Vagina (tissue), 2 donors: ENCODE results near the gene PDCD1. TPM values are rescaled to one million over a fixed set of nuclear protein-coding genes. Genes with fewer than 3 reads are reported as not detected.

Experiments
- DNase-seq, 2 donors: peaks; one replicate each; pipeline ENCODE4 v3.0.0-alpha.2; 2017; ENCODE audit errors: extremely low spot score in 2 of 2
- H3K27ac ChIP-seq: fragments of 200-600 bp; sonication (generic); one replicate; pipeline ENCODE4 v1.5.1; 2019
- H3K27me3 ChIP-seq: fragments of 200-600 bp; sonication (generic); one replicate; pipeline ENCODE4 v1.5.1; 2019
- H3K36me3 ChIP-seq, 2 donors: fragments of 200-600 bp; sonication (generic); one replicate each; pipeline ENCODE4 v1.5.1; 2017 to 2019
- H3K4me1 ChIP-seq: fragments of 200-600 bp; sonication (generic); one replicate; pipeline ENCODE4 v1.5.1; 2019
- H3K4me3 ChIP-seq, 2 donors: fragments of 200-600 bp; sonication (generic); 1 replicate in 1 of 2; 2 replicates in 1 of 2; pipeline ENCODE4 v1.5.1; 2016 to 2019
- H3K9me3 ChIP-seq: fragments of 200-600 bp; sonication (generic); one replicate; pipeline ENCODE4 v1.5.1; 2019
- POLR2A ChIP-seq, 2 donors: fragments of 450-650 bp; IDR thresholded peaks; one replicate each; pipeline ENCODE4 v1.6.1; 2017; ENCODE audit warnings: antibody characterized with exemption in 2 of 2, mild to moderate bottlenecking in 2 of 2, moderate library complexity in 2 of 2
- POLR2AphosphoS5 ChIP-seq, 2 donors: sonication (generic); formaldehyde crosslinking; IDR thresholded peaks; one replicate each; pipeline ENCODE4 v1.9.0; 2017; ENCODE audit warnings: antibody characterized with exemption in 2 of 2, mild to moderate bottlenecking in 2 of 2, low read depth in 1 of 2; ENCODE audit not compliant: insufficient read depth in 1 of 2
- intact Hi-C: fragments of 100-400 bp; cut with DNase I; formaldehyde crosslinking; loops from one replicate; pipeline ENCODE4 v1.15.1; 2023
- total RNA-seq: library from RNA; depleted of rRNA; stranded (reverse); fragments of >200 nt; gene quantifications from one replicate; pipeline ENCODE4 v1.2.3, GENCODE V29; 2016
- TF ChIP-seq, protein P1 (sequence below), 3 experiments: fragments of 450-650 bp in 2 of 3; fragments of 200-600 bp in 1 of 3; sonication (generic) in 1 of 3; IDR thresholded peaks; one replicate each; pipeline ENCODE4 v1.5.1; 2017 to 2019; ENCODE audit warnings: antibody characterized with exemption in 3 of 3, mild to moderate bottlenecking in 2 of 3, moderate library complexity in 2 of 3

Gene PDCD1
- total RNA-seq, 1 donor from 2014 or later = 3.9 TPM

- no peak for DNase-seq
- Histone ChIP-seq H3K27ac (peak overlapping the region; percentile 73), H3K27me3 (no peaks in the 10 kb centered on the region), H3K4me3 (peak overlapping the region; percentile 44 to 52), H3K4me1 (peaks cover 21% of the 10 kb centered on the region), H3K9me3 (no peaks in the 10 kb centered on the region), H3K36me3 (no peaks in the 10 kb centered on the region)
- intact Hi-C loops = no loop called here
- TF ChIP-seq POLR2AphosphoS5 (IDR thresholded peaks at IDR 0.05; ENCODE audit: insufficient read depth in 1 of 2, low read depth in 1 of 2) (peak in 1 of 2 donors; percentile 50), POLR2A (IDR thresholded peaks at IDR 0.05) (peak in 1 of 2 donors; percentile 4)
- TF ChIP-seq, protein P1, sequence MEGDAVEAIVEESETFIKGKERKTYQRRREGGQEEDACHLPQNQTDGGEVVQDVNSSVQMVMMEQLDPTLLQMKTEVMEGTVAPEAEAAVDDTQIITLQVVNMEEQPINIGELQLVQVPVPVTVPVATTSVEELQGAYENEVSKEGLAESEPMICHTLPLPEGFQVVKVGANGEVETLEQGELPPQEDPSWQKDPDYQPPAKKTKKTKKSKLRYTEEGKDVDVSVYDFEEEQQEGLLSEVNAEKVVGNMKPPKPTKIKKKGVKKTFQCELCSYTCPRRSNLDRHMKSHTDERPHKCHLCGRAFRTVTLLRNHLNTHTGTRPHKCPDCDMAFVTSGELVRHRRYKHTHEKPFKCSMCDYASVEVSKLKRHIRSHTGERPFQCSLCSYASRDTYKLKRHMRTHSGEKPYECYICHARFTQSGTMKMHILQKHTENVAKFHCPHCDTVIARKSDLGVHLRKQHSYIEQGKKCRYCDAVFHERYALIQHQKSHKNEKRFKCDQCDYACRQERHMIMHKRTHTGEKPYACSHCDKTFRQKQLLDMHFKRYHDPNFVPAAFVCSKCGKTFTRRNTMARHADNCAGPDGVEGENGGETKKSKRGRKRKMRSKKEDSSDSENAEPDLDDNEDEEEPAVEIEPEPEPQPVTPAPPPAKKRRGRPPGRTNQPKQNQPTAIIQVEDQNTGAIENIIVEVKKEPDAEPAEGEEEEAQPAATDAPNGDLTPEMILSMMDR (IDR thresholded peaks at IDR 0.05) = no peak
These were observed 14.5 kb downstream of the PDCD1 start for GRCh38 chr2:241844066-241844728.

- H3K27me3 ChIP-seq = no peaks in the 10 kb centered on the region
- H3K27ac ChIP-seq = peak overlapping the region; percentile 73
- H3K4me1 ChIP-seq = peaks cover 21% of the 10 kb centered on the region
- no peak for DNase-seq
- H3K4me3 ChIP-seq = peak overlapping the region; percentile 44 to 52
- TF ChIP-seq POLR2AphosphoS5 (IDR thresholded peaks at IDR 0.05; ENCODE audit: insufficient read depth in 1 of 2, low read depth in 1 of 2) = no peak
- TF ChIP-seq POLR2A (IDR thresholded peaks at IDR 0.05) = no peak
- TF ChIP-seq, protein P1 (IDR thresholded peaks at IDR 0.05) = no peak
- no peaks in the 10 kb centered on the region for H3K36me3 ChIP-seq
- H3K9me3 ChIP-seq = no peaks in the 10 kb centered on the region
- intact Hi-C loops = no loop called here
These were observed 15.2 kb downstream of the PDCD1 start for GRCh38 chr2:241843321-241844065.

DNA sequence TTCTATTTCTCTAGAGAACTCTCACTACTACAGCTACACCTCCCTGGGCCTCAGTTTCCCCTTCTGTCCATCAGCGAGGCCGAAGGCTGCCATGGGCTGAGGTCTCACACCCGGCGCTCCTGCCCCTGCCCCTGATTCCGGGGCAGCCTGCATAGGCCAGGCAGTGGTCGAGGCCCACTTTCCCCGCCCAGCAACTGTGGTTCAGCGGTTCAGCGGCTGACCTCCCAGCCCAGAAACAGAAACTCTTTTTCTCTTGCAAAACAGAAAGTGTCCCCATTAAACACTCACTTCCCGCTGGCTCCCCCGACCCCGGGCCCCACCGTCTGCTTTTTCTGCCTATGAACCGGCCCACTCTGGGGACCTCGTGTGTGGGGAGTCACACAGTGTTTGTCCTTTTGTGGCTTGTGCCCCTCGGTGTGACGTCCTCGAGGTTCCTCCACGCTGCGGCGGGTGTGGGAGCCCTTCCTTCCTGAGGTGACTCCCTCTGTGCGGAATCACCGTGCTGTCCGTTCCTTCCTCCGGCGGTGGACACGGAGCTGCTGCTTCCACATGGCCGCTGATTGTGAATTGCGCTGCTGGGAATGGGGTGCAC, 16.0 kb downstream of the PDCD1 start:
- intact Hi-C loops = no loop called here
- Histone ChIP-seq H3K9me3 (no peaks in the 10 kb centered on the region), H3K27ac (peak overlapping the region; percentile 73), H3K36me3 (no peaks in the 10 kb centered on the region), H3K4me1 (peaks cover 21% of the 10 kb centered on the region), H3K4me3 (peak overlapping the region in 1 of 2 donors; percentile 52), H3K27me3 (no peaks in the 10 kb centered on the region)
- TF ChIP-seq, protein P1 (IDR thresholded peaks at IDR 0.05) = no peak
- peak in 1 of 2 donors; percentile 61 for TF ChIP-seq POLR2AphosphoS5 (IDR thresholded peaks at IDR 0.05; ENCODE audit: insufficient read depth in 1 of 2, low read depth in 1 of 2)
- no peak for DNase-seq

DNA sequence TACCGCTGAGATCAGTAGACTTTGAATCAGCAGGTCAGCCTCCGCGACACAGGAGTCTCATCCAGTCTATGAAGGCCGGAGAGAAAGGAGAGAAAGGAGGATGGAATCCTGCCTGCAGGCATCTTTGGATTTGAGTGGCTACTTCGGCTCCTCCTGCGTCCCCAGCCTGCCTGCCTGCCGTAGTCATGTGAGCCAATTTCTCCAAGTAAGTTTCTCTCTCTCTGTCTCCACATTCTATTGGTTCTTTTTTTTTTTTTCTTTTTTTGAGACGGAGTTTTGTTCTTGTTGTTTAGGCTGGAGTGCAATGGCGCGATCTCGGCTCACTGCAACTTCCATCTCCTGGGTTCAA, 16.7 kb downstream of the PDCD1 start:
- H3K36me3 ChIP-seq = no peaks in the 10 kb centered on the region
- H3K27ac ChIP-seq = no peak overlapping the region
- DNase-seq = no peak

More for the DNA sequence above, 16.7 kb downstream of the PDCD1 start:
- peaks cover 21% of the 10 kb centered on the region for H3K4me1 ChIP-seq
- intact Hi-C loops = no loop called here
- TF ChIP-seq, protein P1 (IDR thresholded peaks at IDR 0.05) = no peak
- TF ChIP-seq POLR2AphosphoS5 (IDR thresholded peaks at IDR 0.05; ENCODE audit: insufficient read depth in 1 of 2, low read depth in 1 of 2) (no peak), POLR2A (IDR thresholded peaks at IDR 0.05) (no peak)
- H3K27me3 ChIP-seq = no peaks in the 10 kb centered on the region
- no peaks in the 10 kb centered on the region for H3K9me3 ChIP-seq
- H3K4me3 ChIP-seq = no peak overlapping the region
